H1 (cell line): Measurements from ENCODE around the gene TMEM63A.

Source experiments
- ATF2 ChIP-seq: IDR thresholded peaks from 2 replicates; pipeline ENCODE4 v1.6.1; 2012; ENCODE audit warnings: low read length, inconsistent platforms
- CBX5 ChIP-seq: fragments of 300-800, 300-1000 bp; sonication (generic); IDR thresholded peaks from 2 replicates; pipeline ENCODE4 v1.7.1; 2016; ENCODE audit warnings: antibody characterized with exemption, low read length, low read depth
- CREB1 ChIP-seq: IDR thresholded peaks from 2 replicates; pipeline ENCODE4 v1.6.1; 2012; ENCODE audit warnings: inconsistent platforms
- CTCF ChIP-seq, 3 experiments: IDR thresholded peaks; 1 replicate in 2 of 3; 2 replicates in 1 of 3; pipeline versions ENCODE4 v1.5.1 to v1.6.1; 2011; ENCODE audit warnings: low read length in 3 of 3, mild to moderate bottlenecking in 3 of 3, inconsistent platforms in 2 of 3, low read depth in 1 of 3, moderate library complexity in 1 of 3; ENCODE audit not compliant: insufficient read depth in 1 of 3; ENCODE audit errors: control extremely low read depth in 1 of 3
- EP300 ChIP-seq, 2 experiments: IDR thresholded peaks; 1 replicate in 1 of 2; 2 replicates in 1 of 2; pipeline ENCODE4 v1.6.1; 2011 to 2012; ENCODE audit warnings: low read depth in 2 of 2, low read length in 2 of 2, mild to moderate bottlenecking in 2 of 2, borderline replicate concordance in 1 of 2, inconsistent platforms in 1 of 2, moderate library complexity in 1 of 2
- HDAC2 ChIP-seq, 2 experiments: fragments of 300-600 bp in 1 of 2; sonication (generic) in 1 of 2; IDR thresholded peaks; 2 replicates each; pipeline ENCODE4 v1.6.1; 2011 to 2012; ENCODE audit warnings: low read depth in 2 of 2, low read length in 2 of 2, mild to moderate bottlenecking in 2 of 2, moderate library complexity in 2 of 2, borderline replicate concordance in 1 of 2, inconsistent platforms in 1 of 2
- KDM1A ChIP-seq: fragments of 200-600, 300-600 bp; sonication (generic); IDR thresholded peaks from 2 replicates; pipeline ENCODE4 v1.7.1; 2016; ENCODE audit warnings: mild to moderate bottlenecking, low read length, borderline replicate concordance
- MAFK ChIP-seq: IDR thresholded peaks from 2 replicates; pipeline ENCODE4 v1.6.1; 2012; ENCODE audit warnings: low read depth, mild to moderate bottlenecking, improper control_type of control experiment, low read length
- MAX ChIP-seq: IDR thresholded peaks from 2 replicates; pipeline ENCODE4 v1.6.1; 2012; ENCODE audit warnings: inconsistent platforms
- NANOG ChIP-seq: IDR thresholded peaks from 2 replicates; pipeline ENCODE4 v1.6.1; 2011; ENCODE audit warnings: low read length, low read depth, mild to moderate bottlenecking, inconsistent platforms; ENCODE audit not compliant: insufficient read depth, poor library complexity, severe bottlenecking
- POLR2A ChIP-seq, 2 experiments: IDR thresholded peaks; 1 replicate in 1 of 2; 2 replicates in 1 of 2; pipeline ENCODE4 v1.6.1; 2011; ENCODE audit warnings: low read depth in 2 of 2, low read length in 2 of 2, mild to moderate bottlenecking in 2 of 2; ENCODE audit errors: control extremely low read depth in 1 of 2
- POLR2AphosphoS5 ChIP-seq: IDR thresholded peaks from 2 replicates; pipeline ENCODE4 v1.6.1; 2011; ENCODE audit warnings: low read depth, low read length
- RFX5 ChIP-seq: IDR thresholded peaks from 2 replicates; pipeline ENCODE4 v1.6.1; 2011; ENCODE audit warnings: low read depth, low read length, improper control_type of control experiment, borderline replicate concordance
- YY1 ChIP-seq: IDR thresholded peaks from 2 replicates; pipeline ENCODE4 v1.6.1; 2011; ENCODE audit warnings: low read depth, mild to moderate bottlenecking, low read length

- TF ChIP-seq KDM1A (no peak), POLR2A (IDR thresholded peaks at IDR 0.05; ENCODE audit: control extremely low read depth in 1 of 2, low read depth in 2 of 2, low read length in 2 of 2) (no peak), ATF2 (no peak), CTCF (IDR thresholded peaks at IDR 0.05; ENCODE audit: control extremely low read depth in 1 of 3, insufficient read depth in 1 of 3, low read depth in 1 of 3, low read length in 3 of 3) (no peak), EP300 (IDR thresholded peaks at IDR 0.05; ENCODE audit: borderline replicate concordance in 1 of 2, low read depth in 2 of 2, low read length in 2 of 2) (no peak), CBX5 (no peak), YY1 (no peak), CREB1 (no peak), NANOG (no peak), RFX5 (no peak), POLR2AphosphoS5 (no peak), MAFK (no peak), HDAC2 (IDR thresholded peaks at IDR 0.05; ENCODE audit: borderline replicate concordance in 1 of 2, low read depth in 2 of 2, low read length in 2 of 2) (no peak), MAX (no peak)
These were observed 46.3 kb downstream of the TMEM63A start for GRCh38 chr1:225835856-225836255.
